Cardiac fibroblast (primary cell): Measurements from ENCODE around the gene SLC16A4.
"Not testable (repeated sequence)": the region's sequence is repeated elsewhere in the genome, so short reads cannot be mapped to it uniquely, and the experiment has no call there.

Experiments
- DNase-seq, 2 donors: peaks; one replicate each; pipeline versions ENCODE4 v3.0.0 to v3.0.0-alpha.2; 2010; ENCODE audit warnings: low read depth in 2 of 2
- H3K4me3 ChIP-seq, 2 donors: replicated peaks in 1 of 2; 1 replicate in 1 of 2; 2 replicates in 1 of 2; pipeline ENCODE4 v1.5.1; 2011; ENCODE audit warnings: low read depth in 2 of 2, low read length in 2 of 2, mild to moderate bottlenecking in 2 of 2, moderate library complexity in 1 of 2
- TF ChIP-seq, protein P1 (sequence below): IDR thresholded peaks from one replicate; pipeline ENCODE4 v1.5.1; 2011; ENCODE audit warnings: low read depth, mild to moderate bottlenecking, low read length, inconsistent platforms

Gene SLC16A4

DNA sequence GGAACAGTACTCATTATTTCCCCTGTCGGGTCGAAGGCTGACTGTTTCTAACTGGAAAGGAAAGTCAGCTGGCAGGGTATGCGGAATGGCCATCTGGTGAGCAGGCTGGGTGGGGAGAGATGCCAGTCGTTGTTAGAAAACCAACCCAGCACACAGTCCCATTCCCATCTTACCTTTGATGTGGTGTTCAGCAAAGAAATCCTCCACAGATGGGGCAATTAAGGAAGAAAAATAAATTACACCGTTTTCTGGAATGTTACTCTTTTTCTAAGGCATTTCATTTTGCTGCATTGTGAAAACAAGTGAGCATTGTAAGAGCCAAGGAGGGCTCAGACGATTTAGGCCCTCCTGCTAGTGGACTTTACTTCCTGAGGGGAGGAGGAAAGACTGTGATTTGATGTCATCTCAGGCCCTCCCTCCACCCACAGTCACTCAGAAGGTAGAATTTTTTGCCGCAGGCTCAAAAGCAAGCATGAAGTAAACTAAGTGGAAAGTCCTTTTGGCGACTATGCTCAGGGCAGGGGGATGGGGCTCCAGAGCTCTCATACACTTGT lies at the start of gene SLC16A4:
Gene SLC16A4, minus strand, starts transcription at position 335 of the 554 bp plus-strand sequence. CDS start 1,703 bp downstream, outside the sequence.
- peak within 1 kb of the TSS; percentile 19 to 33 for H3K4me3 ChIP-seq
- peak; percentile 51 to 67 for DNase-seq
- TF ChIP-seq, protein P1, sequence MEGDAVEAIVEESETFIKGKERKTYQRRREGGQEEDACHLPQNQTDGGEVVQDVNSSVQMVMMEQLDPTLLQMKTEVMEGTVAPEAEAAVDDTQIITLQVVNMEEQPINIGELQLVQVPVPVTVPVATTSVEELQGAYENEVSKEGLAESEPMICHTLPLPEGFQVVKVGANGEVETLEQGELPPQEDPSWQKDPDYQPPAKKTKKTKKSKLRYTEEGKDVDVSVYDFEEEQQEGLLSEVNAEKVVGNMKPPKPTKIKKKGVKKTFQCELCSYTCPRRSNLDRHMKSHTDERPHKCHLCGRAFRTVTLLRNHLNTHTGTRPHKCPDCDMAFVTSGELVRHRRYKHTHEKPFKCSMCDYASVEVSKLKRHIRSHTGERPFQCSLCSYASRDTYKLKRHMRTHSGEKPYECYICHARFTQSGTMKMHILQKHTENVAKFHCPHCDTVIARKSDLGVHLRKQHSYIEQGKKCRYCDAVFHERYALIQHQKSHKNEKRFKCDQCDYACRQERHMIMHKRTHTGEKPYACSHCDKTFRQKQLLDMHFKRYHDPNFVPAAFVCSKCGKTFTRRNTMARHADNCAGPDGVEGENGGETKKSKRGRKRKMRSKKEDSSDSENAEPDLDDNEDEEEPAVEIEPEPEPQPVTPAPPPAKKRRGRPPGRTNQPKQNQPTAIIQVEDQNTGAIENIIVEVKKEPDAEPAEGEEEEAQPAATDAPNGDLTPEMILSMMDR = no peak

GRCh38 chr1:110439873-110440272 lies 49.0 kb upstream of the SLC16A4 start:
- not testable (repeated sequence) for H3K4me3 ChIP-seq, DNase-seq

GRCh38 chr1:110438893-110439292 lies 48.1 kb upstream of the SLC16A4 start:
- no peak overlapping the region for H3K4me3 ChIP-seq
- DNase-seq = no peak
- TF ChIP-seq, protein P1 = no peak

DNA sequence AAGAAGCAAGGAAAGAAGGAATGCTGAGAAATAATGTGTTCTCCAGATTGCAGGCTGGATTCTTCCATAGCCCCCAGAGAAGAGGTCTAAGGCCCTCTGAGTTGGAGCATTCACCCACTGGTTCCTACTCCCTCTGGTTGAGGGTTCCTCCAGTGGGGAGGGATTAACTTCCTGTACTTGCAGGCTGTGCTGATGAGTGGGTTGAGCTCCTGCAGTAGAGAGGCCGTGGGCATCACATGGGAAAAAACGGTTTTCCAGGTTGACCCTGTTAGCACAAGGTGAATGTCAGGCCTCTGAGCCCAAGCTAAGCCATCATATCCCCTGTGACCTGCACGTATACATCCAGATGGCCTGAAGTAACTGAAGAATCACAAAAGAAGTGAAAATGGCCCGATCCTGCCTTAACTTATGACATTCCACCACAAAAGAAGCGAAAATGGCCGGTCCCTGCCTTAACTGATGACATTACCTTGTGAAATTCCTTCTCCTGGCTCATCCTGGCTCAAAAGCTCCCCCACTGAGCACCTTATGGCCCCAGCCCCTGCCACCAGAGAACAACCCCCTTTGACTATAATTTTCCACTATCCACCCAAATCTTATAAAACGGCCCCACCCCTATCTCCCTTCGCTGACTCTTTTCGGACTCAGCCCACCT lies 46.9 kb upstream of the SLC16A4 start:
- H3K4me3 ChIP-seq, DNase-seq: not testable (repeated sequence)

DNA sequence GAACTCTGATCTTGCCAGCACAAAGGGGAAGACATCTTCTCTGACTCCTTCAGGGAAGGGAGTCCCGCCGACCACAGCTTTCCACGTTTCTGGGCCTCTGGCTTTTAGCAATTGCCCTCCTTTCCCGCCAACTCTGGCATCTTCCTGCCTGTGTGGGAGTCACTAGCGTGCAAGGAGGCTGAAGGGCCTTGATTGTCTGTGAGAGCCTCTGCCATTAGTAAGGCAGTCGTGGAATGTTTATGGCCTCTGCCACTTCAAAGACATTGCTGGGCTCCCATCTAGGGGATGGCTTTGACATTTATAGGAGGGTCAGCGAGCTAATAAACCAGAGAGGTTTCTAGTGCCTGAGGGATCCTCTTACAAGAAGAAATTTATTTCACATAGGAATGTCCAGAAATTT lies 45.8 kb upstream of the SLC16A4 start:
- no peak for DNase-seq
- TF ChIP-seq, protein P1 = no peak
- H3K4me3 ChIP-seq = no peak overlapping the region

GRCh38 chr1:110434946-110435345 lies 44.1 kb upstream of the SLC16A4 start:
- peak in 1 of 2 donors; percentile 19 for DNase-seq
- H3K4me3 ChIP-seq = no peak overlapping the region
- TF ChIP-seq, protein P1 = no peak

GRCh38 chr1:110433803-110434202 lies 43.0 kb upstream of the SLC16A4 start:
- peak; percentile 31 to 33 for DNase-seq
- TF ChIP-seq, protein P1 = no peak
- H3K4me3 ChIP-seq = no peak overlapping the region

DNA sequence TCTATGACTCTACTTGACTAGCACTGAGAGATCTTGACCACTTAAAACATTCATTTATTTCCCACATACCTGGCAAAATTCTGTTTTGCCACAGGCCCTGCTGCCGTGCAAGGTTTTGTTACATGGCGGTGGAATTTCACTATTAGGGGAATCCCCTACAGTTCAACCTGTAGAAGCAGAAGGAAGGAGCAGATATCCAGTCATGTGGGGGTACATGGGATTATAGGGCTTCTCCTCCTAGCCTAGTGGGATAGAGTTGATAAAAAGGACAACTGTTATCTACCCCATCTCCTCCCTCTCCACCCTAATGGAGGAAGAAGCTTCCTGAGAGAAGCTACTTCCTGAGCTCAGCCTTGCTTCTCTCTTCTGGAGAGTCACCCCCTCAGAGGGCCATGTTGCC lies 42.4 kb upstream of the SLC16A4 start:
- TF ChIP-seq, protein P1 = no peak
- no peak for DNase-seq
- no peak overlapping the region for H3K4me3 ChIP-seq
